H9 (cell line): ENCODE data around the gene CENPP. TPM values are rescaled to one million over a fixed set of nuclear protein-coding genes. Genes with fewer than 3 reads are reported as not detected.
A peak's percentile ranks its signal among the peaks of the same experiment; 100 is the strongest.

Source experiments
- DNase-seq: peaks from one replicate; pipeline ENCODE4 v3.0.0-alpha.2; 2017
- H2AFZ ChIP-seq: one replicate; pipeline ENCODE4 v1.6.1; 2013; ENCODE audit warnings: mild to moderate bottlenecking, low read length, control low read depth, moderate library complexity
- H2AK5ac ChIP-seq: 2 replicates; pipeline ENCODE4 v1.6.1; 2013; ENCODE audit warnings: low read length, control low read depth, mixed read lengths; ENCODE audit not compliant: insufficient read length
- H2BK120ac ChIP-seq: one replicate; pipeline ENCODE4 v1.6.1; 2013; ENCODE audit warnings: low read depth, mild to moderate bottlenecking, low read length, control low read depth, inconsistent platforms; ENCODE audit not compliant: poor library complexity, severe bottlenecking
- H2BK12ac ChIP-seq: 2 replicates; pipeline ENCODE4 v1.6.1; 2013; ENCODE audit warnings: low read length, control low read depth, mixed read lengths, low read depth; ENCODE audit not compliant: insufficient read length
- H2BK15ac ChIP-seq: 2 replicates; pipeline ENCODE4 v1.6.1; 2013; ENCODE audit warnings: low read depth, low read length, control low read depth
- H2BK20ac ChIP-seq: one replicate; pipeline ENCODE4 v1.6.1; 2013; ENCODE audit warnings: low read depth, mild to moderate bottlenecking, low read length, control low read depth, inconsistent platforms; ENCODE audit not compliant: poor library complexity, severe bottlenecking
- H2BK5ac ChIP-seq: 2 replicates; pipeline ENCODE4 v1.6.1; 2013; ENCODE audit warnings: low read length, control low read depth, mixed read lengths; ENCODE audit not compliant: insufficient read length
- H3K14ac ChIP-seq: 2 replicates; pipeline ENCODE4 v1.6.1; 2013; ENCODE audit warnings: low read length, control low read depth; ENCODE audit not compliant: insufficient read depth
- H3K18ac ChIP-seq: 2 replicates; pipeline ENCODE4 v1.6.1; 2013; ENCODE audit warnings: low read depth, mild to moderate bottlenecking, mixed read lengths, low read length, control low read depth; ENCODE audit not compliant: insufficient read length
- H3K23ac ChIP-seq: 2 replicates; pipeline ENCODE4 v1.6.1; 2013; ENCODE audit warnings: low read length, control low read depth, mixed read lengths, low read depth; ENCODE audit not compliant: insufficient read length
- H3K23me2 ChIP-seq: 2 replicates; pipeline ENCODE4 v1.6.1; 2013; ENCODE audit warnings: low read depth, mild to moderate bottlenecking, mixed read lengths, low read length, control low read depth; ENCODE audit not compliant: insufficient read length, poor library complexity, severe bottlenecking
- H3K27ac ChIP-seq: 2 replicates; pipeline ENCODE4 v1.5.1; 2013; ENCODE audit warnings: low read length, control low read depth, mixed read lengths, low read depth; ENCODE audit not compliant: insufficient read length
- H3K27me3 ChIP-seq: 2 replicates; pipeline ENCODE4 v1.6.1; 2013; ENCODE audit warnings: low read length, control low read depth, inconsistent platforms; ENCODE audit not compliant: insufficient read depth
- H3K4ac ChIP-seq: 2 replicates; pipeline ENCODE4 v1.6.1; 2013; ENCODE audit warnings: low read depth, mild to moderate bottlenecking, control low read depth, inconsistent platforms, low read length, moderate library complexity
- H3K4me1 ChIP-seq: 2 replicates; pipeline ENCODE4 v1.6.1; 2013; ENCODE audit warnings: low read length, control low read depth, inconsistent platforms; ENCODE audit not compliant: insufficient read depth
- H3K4me2 ChIP-seq: 2 replicates; pipeline ENCODE4 v1.6.1; 2013; ENCODE audit warnings: low read length, control low read depth, mixed read lengths; ENCODE audit not compliant: insufficient read length, insufficient read depth
- H3K56ac ChIP-seq: 2 replicates; pipeline ENCODE4 v1.6.1; 2013; ENCODE audit warnings: low read depth, mild to moderate bottlenecking, mixed read lengths, low read length, control low read depth; ENCODE audit not compliant: insufficient read length
- H3K79me1 ChIP-seq: 2 replicates; pipeline ENCODE4 v1.6.1; 2013; ENCODE audit warnings: low read depth, mild to moderate bottlenecking, moderate library complexity, low read length, control low read depth, inconsistent platforms; ENCODE audit not compliant: insufficient read depth, poor library complexity, severe bottlenecking
- H3K79me2 ChIP-seq: 2 replicates; pipeline ENCODE4 v1.6.1; 2013; ENCODE audit warnings: low read length, control low read depth, inconsistent platforms; ENCODE audit not compliant: insufficient read depth
- H3K9ac ChIP-seq: 2 replicates; pipeline ENCODE4 v1.6.1; 2013; ENCODE audit warnings: low read length, control low read depth, mixed read lengths; ENCODE audit not compliant: insufficient read length; ENCODE audit errors: extremely low read depth
- H3K9me3 ChIP-seq: one replicate; pipeline ENCODE4 v1.6.1; 2013; ENCODE audit warnings: low read depth, low read length, inconsistent platforms; ENCODE audit not compliant: control insufficient read depth
- H3T11ph ChIP-seq: one replicate; pipeline ENCODE4 v1.6.1; 2013; ENCODE audit warnings: mild to moderate bottlenecking, low read length, control low read depth, inconsistent platforms
- H4K20me1 ChIP-seq: one replicate; pipeline ENCODE4 v1.6.1; 2013; ENCODE audit not compliant: control insufficient read depth, insufficient read length, insufficient read depth
- H4K5ac ChIP-seq: 2 replicates; pipeline ENCODE4 v1.6.1; 2013; ENCODE audit warnings: low read depth, mild to moderate bottlenecking, mixed read lengths, low read length, control low read depth; ENCODE audit not compliant: insufficient read length
- H4K8ac ChIP-seq: replicated peaks from 2 replicates; pipeline ENCODE4 v1.6.1; 2013; ENCODE audit warnings: low read length, control low read depth, mixed read lengths, low read depth; ENCODE audit not compliant: insufficient read length
- H4K91ac ChIP-seq: 2 replicates; pipeline ENCODE4 v1.6.1; 2013; ENCODE audit warnings: low read depth, mild to moderate bottlenecking, moderate library complexity, mixed read lengths, low read length, control low read depth; ENCODE audit not compliant: insufficient read length
- H3K27ac Mint-ChIP-seq, 3 experiments: 2 replicates in 2 of 3; 3 replicates in 1 of 3; pipeline ENCODE4 v1.8.0; 2020 to 2021; ENCODE audit warnings: mixed read lengths in 3 of 3, mild to moderate bottlenecking in 1 of 3, moderate library complexity in 1 of 3
- H3K27me3 Mint-ChIP-seq: 2 replicates; pipeline ENCODE4 v1.8.0; 2021; ENCODE audit warnings: low read depth, mild to moderate bottlenecking, moderate library complexity, mixed read lengths
- H3K36me3 Mint-ChIP-seq, 3 experiments: 2 replicates in 2 of 3; 3 replicates in 1 of 3; pipeline ENCODE4 v1.8.0; 2020 to 2021; ENCODE audit warnings: low read depth in 3 of 3, mixed read lengths in 3 of 3; ENCODE audit not compliant: insufficient read depth in 1 of 3
- H3K4me1 Mint-ChIP-seq, 2 experiments: 2 replicates each; pipeline ENCODE4 v1.8.0; 2020; ENCODE audit warnings: mixed read lengths in 2 of 2
- H3K4me3 Mint-ChIP-seq, 2 experiments: 2 replicates in 1 of 2; 3 replicates in 1 of 2; pipeline ENCODE4 v1.8.0; 2020 to 2021; ENCODE audit warnings: mild to moderate bottlenecking in 2 of 2, mixed read lengths in 2 of 2, moderate library complexity in 1 of 2
- H3K9me3 Mint-ChIP-seq, 2 experiments: 2 replicates in 1 of 2; 3 replicates in 1 of 2; pipeline ENCODE4 v1.8.0; 2020; ENCODE audit warnings: mild to moderate bottlenecking in 2 of 2, mixed read lengths in 2 of 2, moderate library complexity in 1 of 2
- WGBS: extraction: QIAGEN DNeasy Blood & Tissue Kit; methylation state at CpG from one replicate; pipeline ENCODE4 v1.1.7; 2013; ENCODE audit warnings: missing lambda C conversion rate, low lambda C conversion rate, mixed read lengths; ENCODE audit not compliant: insufficient read length; ENCODE audit errors: extremely low coverage; 5-methylcytosine and 5-hydroxymethylcytosine counted together
- total RNA-seq: library from RNA; stranded (reverse); gene quantifications from 2 replicates; pipeline ENCODE4 v1.2.1, GENCODE V29; 2021
- TF ChIP-seq, protein P1 (sequence below): fragments of 200-600 bp; sonication (generic); conservative IDR thresholded peaks from 3 replicates; pipeline ENCODE4 v1.8.0; 2021; ENCODE audit warnings: antibody characterized with exemption, mild to moderate bottlenecking

The CENPP gene
- total RNA-seq, 1 experiment from 2014 or later: 9.1 TPM

DNA sequence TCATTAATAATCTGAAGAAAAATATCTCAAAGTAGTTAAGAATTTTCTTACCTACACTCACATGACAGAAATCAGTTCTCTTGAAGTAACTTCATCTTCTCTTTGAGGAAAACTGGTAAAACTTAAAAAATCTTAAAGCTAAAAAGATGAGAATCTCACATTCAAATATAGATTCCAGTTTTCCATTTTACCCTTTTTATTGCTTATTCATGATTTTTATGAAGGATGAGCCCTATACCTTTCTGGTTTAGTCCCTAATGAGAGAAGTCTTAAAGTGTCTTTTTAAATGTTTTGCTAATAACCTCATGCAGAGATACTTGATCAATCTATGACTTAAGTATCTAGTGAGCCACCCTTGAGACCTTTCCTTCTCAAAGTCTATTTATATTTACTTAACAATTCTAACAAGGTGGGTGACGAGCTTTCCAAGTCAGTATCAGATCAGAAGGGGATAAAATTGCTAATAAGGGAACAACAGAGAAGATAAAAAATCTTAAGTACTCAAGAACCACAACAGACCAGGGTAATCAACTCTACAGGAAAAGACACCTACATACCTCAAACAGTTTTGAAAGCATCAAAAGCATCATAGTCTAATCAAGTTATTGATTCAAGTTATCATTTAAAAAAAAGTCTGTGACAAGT lies 34.8 kb upstream of the CENPP start:
- Histone ChIP-seq H3K18ac (no peak overlapping the region), H2BK5ac (no peak overlapping the region), H3K9ac (no peak overlapping the region), H3K4me1 (no peaks in the 10 kb centered on the region), H3K23me2 (no peaks in the 10 kb centered on the region), H3K4ac (no peak overlapping the region), H3T11ph (no peak overlapping the region), H4K8ac (no peak overlapping the region), H4K20me1 (no peaks in the 10 kb centered on the region), H2BK15ac (no peak overlapping the region), H2AFZ (no peak overlapping the region), H2BK120ac (no peak overlapping the region), H3K27me3 (no peaks in the 10 kb centered on the region), H3K4me2 (no peak overlapping the region), H2BK20ac (no peak overlapping the region), H3K79me1 (peaks cover 1% of the 10 kb centered on the region), H3K9me3 (no peaks in the 10 kb centered on the region), H3K27ac (no peak overlapping the region), H3K56ac (no peak overlapping the region), H4K91ac (no peak overlapping the region), H3K14ac (no peak overlapping the region), H2BK12ac (no peak overlapping the region), H3K79me2 (peaks cover 18% of the 10 kb centered on the region; the same call in 1 of the 2 replicates), H4K5ac (no peak overlapping the region), H2AK5ac (no peak overlapping the region), H3K23ac (no peak overlapping the region)
- TF ChIP-seq, protein P1, sequence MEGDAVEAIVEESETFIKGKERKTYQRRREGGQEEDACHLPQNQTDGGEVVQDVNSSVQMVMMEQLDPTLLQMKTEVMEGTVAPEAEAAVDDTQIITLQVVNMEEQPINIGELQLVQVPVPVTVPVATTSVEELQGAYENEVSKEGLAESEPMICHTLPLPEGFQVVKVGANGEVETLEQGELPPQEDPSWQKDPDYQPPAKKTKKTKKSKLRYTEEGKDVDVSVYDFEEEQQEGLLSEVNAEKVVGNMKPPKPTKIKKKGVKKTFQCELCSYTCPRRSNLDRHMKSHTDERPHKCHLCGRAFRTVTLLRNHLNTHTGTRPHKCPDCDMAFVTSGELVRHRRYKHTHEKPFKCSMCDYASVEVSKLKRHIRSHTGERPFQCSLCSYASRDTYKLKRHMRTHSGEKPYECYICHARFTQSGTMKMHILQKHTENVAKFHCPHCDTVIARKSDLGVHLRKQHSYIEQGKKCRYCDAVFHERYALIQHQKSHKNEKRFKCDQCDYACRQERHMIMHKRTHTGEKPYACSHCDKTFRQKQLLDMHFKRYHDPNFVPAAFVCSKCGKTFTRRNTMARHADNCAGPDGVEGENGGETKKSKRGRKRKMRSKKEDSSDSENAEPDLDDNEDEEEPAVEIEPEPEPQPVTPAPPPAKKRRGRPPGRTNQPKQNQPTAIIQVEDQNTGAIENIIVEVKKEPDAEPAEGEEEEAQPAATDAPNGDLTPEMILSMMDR: no peak
- H3K4me1 Mint-ChIP-seq: peaks cover 15 to 17% of the 10 kb centered on the region in 2 experiments
- DNase-seq: no peak
- H3K27ac Mint-ChIP-seq: no peak overlapping the region
- H3K36me3 Mint-ChIP-seq: peaks cover 24 to 65% (median 48%) of the 10 kb centered on the region in 3 experiments; a peak in 6 of 7 replicates
- H3K27me3 Mint-ChIP-seq: no peaks in the 10 kb centered on the region
- no peaks in the 10 kb centered on the region for H3K9me3 Mint-ChIP-seq
- peak overlapping the region; percentile 22 to 95; a peak in 4 of 5 replicates for H3K4me3 Mint-ChIP-seq
- WGBS: no CpG with 5 or more reads among the region's 1 CpG
